ENCODE measurements around the gene THNSL1. TPM values are rescaled to one million over a fixed set of nuclear protein-coding genes. Genes with fewer than 3 reads are reported as not detected.

The THNSL1 gene
- total and polyA plus RNA-seq, 9 of the 15 experiments (the other 6 are each of a cell fraction or from before 2014, with no cell fraction given): 4.5 to 8.6 (median 6.3) TPM

- intact Hi-C loops (cut with micrococcal nuclease): loop anchor here (1.0 kb wide), 1 partner anchor 29 kb away; no protein-coding TSS in a partner anchor
- peak overlapping the region; percentile 16; the same call in 1 of the 2 replicates for H3K4me2 ChIP-seq (ENCODE audit: insufficient read depth, low read length)
- no peaks in the 10 kb centered on the region for H3K27me3 ChIP-seq (ENCODE audit: control insufficient read depth in 2 of 2, insufficient read depth in 2 of 2, low read length in 2 of 2)
- H3K4me1 ChIP-seq (replicated peaks in 1 of 2; ENCODE audit: control insufficient read depth in 2 of 2, insufficient read depth in 2 of 2, low read length in 2 of 2): peaks cover 7 to 18% of the 10 kb centered on the region in 2 experiments; a peak in 4 of 5 replicates
- peak; percentile 78 for ATAC-seq
- no peaks in the 10 kb centered on the region for H3K36me3 ChIP-seq (ENCODE audit: control insufficient read depth, insufficient read depth, low read length)
- H3K9me1 ChIP-seq (ENCODE audit: control insufficient read depth, insufficient read depth, low read length): no peaks in the 10 kb centered on the region
- no peaks in the 10 kb centered on the region for H3K79me2 ChIP-seq (ENCODE audit: control insufficient read depth, insufficient read depth, low read length)
- H3K4me3 ChIP-seq: no peak overlapping the region
- 0 out of 4 replicates have a peak overlapping the region, but pooled peaks of 1 of the 2 experiments have one; percentile 20 for H3K9ac ChIP-seq (ENCODE audit: insufficient read depth in 1 of 2, low read depth in 2 of 2, low read length in 2 of 2)
- H4K20me1 ChIP-seq (replicated peaks; ENCODE audit: control insufficient read depth, insufficient read depth, low read length): no peaks in the 10 kb centered on the region
- in situ Hi-C loops (cut with MboI): no loop called here
- H3K27ac ChIP-seq (ENCODE audit: extremely low read depth, low read depth, low read length): peak overlapping the region; percentile 40; the same call in 2 of the 3 replicates
- POLR2A ChIA-PET: no interaction called here
- FAIRE-seq: peak; percentile 74
- peak in 2 of 4 experiments; percentile 46 to 68 for DNase-seq (ENCODE audit: extremely low read depth in 1 of 4, low spot score in 3 of 4)
- no TSS peak for BruUV-seq (replicated peaks)
- CTCF ChIA-PET (ENCODE audit: low intra/inter-chr PET ratio): interaction anchor here (0.6 kb wide), 1 partner anchor 22 kb away, joined by 3 read pairs; no protein-coding TSS in a partner anchor
- peak overlapping the region; percentile 64 for H2AFZ ChIP-seq (ENCODE audit: low read depth, low read length)
- peaks cover 5% of the 10 kb centered on the region for H3K9me3 ChIP-seq (replicated peaks; ENCODE audit: control insufficient read depth, insufficient read depth, low read depth, low read length)
- WGBS (ENCODE audit: insufficient coverage, low coverage, missing lambda C conversion rate): 5% methylated on average over 4 of the region's 4 CpGs
- peak; percentile 52; the same call in 1 of the 2 replicates for TF ChIP-seq ARID3A (IDR thresholded peaks at IDR 0.05; ENCODE audit: borderline replicate concordance, low read depth, low read length)
- TF ChIP-seq DMBX1 (CRISPR knock-in tag; IDR thresholded peaks at IDR 0.05; ENCODE audit: borderline replicate concordance): 0 out of 2 replicates have a peak, but pooled peaks have one; percentile 42
- no peak for TF ChIP-seq STAT5A (IDR thresholded peaks at IDR 0.05; ENCODE audit: borderline replicate concordance, low read length)
- no peak for TF ChIP-seq BMI1 (IDR thresholded peaks at IDR 0.05; ENCODE audit: low read length)
- TF ChIP-seq TRIM24 (IDR thresholded peaks at IDR 0.05): peak in 1 of 2 experiments; percentile 36; a peak in 2 of 4 replicates
- TF ChIP-seq CHAMP1 (IDR thresholded peaks at IDR 0.05): 0 out of 2 replicates have a peak, but pooled peaks have one; percentile 33
- peak; percentile 52; the same call in 1 of the 2 replicates for TF ChIP-seq PML (IDR thresholded peaks at IDR 0.05; ENCODE audit: low read length)
- TF ChIP-seq ZNF586 (CRISPR knock-in tag; conservative IDR thresholded peaks at IDR 0.05): no peak
- peak; percentile 77 for TF ChIP-seq NCOR1 (IDR thresholded peaks at IDR 0.05)
- peak in 1 of 2 experiments; percentile 17; a peak in 1 of 4 replicates for TF ChIP-seq ARNT (IDR thresholded peaks at IDR 0.05)
- 0 out of 4 replicates have a peak, but pooled peaks of 1 of the 2 experiments have one; percentile 26 for TF ChIP-seq ZMIZ1 (IDR thresholded peaks at IDR 0.05; ENCODE audit: low read depth in 2 of 2, low read length in 2 of 2)
- TF ChIP-seq TEAD4 (IDR thresholded peaks at IDR 0.05; ENCODE audit: low read length): peak; percentile 79
- TF ChIP-seq TEAD4 (CRISPR knock-in tag; IDR thresholded peaks at IDR 0.05; ENCODE audit: borderline replicate concordance): no peak
- no peak for TF ChIP-seq ZNF23 (CRISPR knock-in tag; IDR thresholded peaks at IDR 0.05)
These were observed 31.3 kb downstream of the THNSL1 start for GRCh38 chr10:25047591-25048301.
